Femur (tissue), 1 donor: Measurements from ENCODE around the gene CYP2A6.

Experiments used
- DNase-seq: peaks from one replicate; pipeline ENCODE4 v3.0.0-alpha.2; 2017

CYP2A6 gene

GRCh38 chr19:40801426-40802299, 48.6 kb downstream of the CYP2A6 start:
- no peak for DNase-seq

GRCh38 chr19:40800997-40801377, 49.3 kb downstream of the CYP2A6 start:
- no peak for DNase-seq

- no peak for DNase-seq
Measured at GRCh38 chr19:40800339-40800996, 49.8 kb downstream of the CYP2A6 start.

GRCh38 chr19:40799558-40800338, 50.5 kb downstream of the CYP2A6 start:
- DNase-seq = peak; percentile 69

GRCh38 chr19:40798683-40799557, 51.3 kb downstream of the CYP2A6 start, which contains the start of gene EGLN2:
TSS of gene EGLN2 (plus strand) at chr19:40799191. CDS start at chr19:40800573, 1,382 bp downstream.
- DNase-seq = peak; percentile 100

- peak; percentile 71 for DNase-seq
Measured at GRCh38 chr19:40797963-40798682, 52.1 kb downstream of the CYP2A6 start.

- no peak for DNase-seq
Measured at GRCh38 chr19:40797166-40797962, 52.9 kb downstream of the CYP2A6 start.
